Measurements from ENCODE around the gene BRD9. TPM values are rescaled to one million over a fixed set of nuclear protein-coding genes. Genes with fewer than 3 reads are reported as not detected.

The BRD9 gene
- total RNA-seq, 4 donors from 2014 or later: 35.8 to 55.3 (median 49.0) TPM

DNA sequence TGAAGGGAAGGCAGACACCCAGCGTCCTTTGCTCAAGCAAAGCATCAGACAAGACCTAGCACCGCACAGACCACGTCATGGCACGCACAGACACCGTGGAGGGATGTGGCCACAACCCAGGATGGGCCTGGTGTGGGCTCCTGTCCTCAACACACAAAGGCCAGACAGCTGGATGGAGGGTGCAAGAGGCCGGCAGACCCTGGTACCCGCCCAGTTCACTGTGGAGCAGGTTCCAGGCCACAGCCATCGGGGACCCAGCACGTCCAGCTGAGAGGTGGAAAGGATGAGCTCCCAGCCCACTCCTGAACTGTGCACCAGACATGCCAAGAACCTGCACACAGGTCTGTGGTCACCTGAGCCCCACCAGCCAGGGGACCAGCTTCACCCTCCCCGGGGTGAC is 26.8 kb downstream of the BRD9 start:
- Histone ChIP-seq H3K4me3 (no peak overlapping the region), H3K36me3 (peaks cover 0 to 98% (median 21%) of the 10 kb centered on the region in 3 donors), H3K4me1 (peaks cover 0 to 12% (median 0%) of the 10 kb centered on the region in 4 donors), H3K27ac (no peak overlapping the region), H3K9me3 (no peaks in the 10 kb centered on the region), H3K27me3 (no peaks in the 10 kb centered on the region)
- no peak for DNase-seq (ENCODE audit: low spot score in 2 of 2)
- TF ChIP-seq EP300 (IDR thresholded peaks at IDR 0.05) (no peak), POLR2A (IDR thresholded peaks at IDR 0.05) (no peak)
- TF ChIP-seq, protein P1, sequence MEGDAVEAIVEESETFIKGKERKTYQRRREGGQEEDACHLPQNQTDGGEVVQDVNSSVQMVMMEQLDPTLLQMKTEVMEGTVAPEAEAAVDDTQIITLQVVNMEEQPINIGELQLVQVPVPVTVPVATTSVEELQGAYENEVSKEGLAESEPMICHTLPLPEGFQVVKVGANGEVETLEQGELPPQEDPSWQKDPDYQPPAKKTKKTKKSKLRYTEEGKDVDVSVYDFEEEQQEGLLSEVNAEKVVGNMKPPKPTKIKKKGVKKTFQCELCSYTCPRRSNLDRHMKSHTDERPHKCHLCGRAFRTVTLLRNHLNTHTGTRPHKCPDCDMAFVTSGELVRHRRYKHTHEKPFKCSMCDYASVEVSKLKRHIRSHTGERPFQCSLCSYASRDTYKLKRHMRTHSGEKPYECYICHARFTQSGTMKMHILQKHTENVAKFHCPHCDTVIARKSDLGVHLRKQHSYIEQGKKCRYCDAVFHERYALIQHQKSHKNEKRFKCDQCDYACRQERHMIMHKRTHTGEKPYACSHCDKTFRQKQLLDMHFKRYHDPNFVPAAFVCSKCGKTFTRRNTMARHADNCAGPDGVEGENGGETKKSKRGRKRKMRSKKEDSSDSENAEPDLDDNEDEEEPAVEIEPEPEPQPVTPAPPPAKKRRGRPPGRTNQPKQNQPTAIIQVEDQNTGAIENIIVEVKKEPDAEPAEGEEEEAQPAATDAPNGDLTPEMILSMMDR (IDR thresholded peaks at IDR 0.05): no peak
- 96 to 100% methylated on average over 1 to 4 of the region's 10 CpGs for WGBS, 2 donors

GRCh38 chr5:865168-865521 is 27.5 kb downstream of the BRD9 start:
- WGBS, 2 donors: 79 to 82% methylated on average over 23 to 24 of the region's 24 CpGs
- H3K27ac ChIP-seq: no peak overlapping the region

GRCh38 chr5:864492-865167 is 28.0 kb downstream of the BRD9 start:
- H3K27me3 ChIP-seq: no peaks in the 10 kb centered on the region
- 69 to 86% methylated on average over 9 to 14 of the region's 15 CpGs for WGBS, 2 donors
- peak in 1 of 2 donors; percentile 24 for DNase-seq (ENCODE audit: low spot score in 2 of 2)
- H3K27ac ChIP-seq: no peak overlapping the region
- H3K4me1 ChIP-seq: peaks cover 0 to 12% (median 0%) of the 10 kb centered on the region in 4 donors
- H3K4me3 ChIP-seq: no peak overlapping the region
- peaks cover 0 to 98% (median 16%) of the 10 kb centered on the region in 3 donors for H3K36me3 ChIP-seq
- no peak for TF ChIP-seq POLR2A (IDR thresholded peaks at IDR 0.05)
- TF ChIP-seq EP300 (IDR thresholded peaks at IDR 0.05): no peak
- H3K9me3 ChIP-seq: no peaks in the 10 kb centered on the region

More at GRCh38 chr5:865168-865521, 27.5 kb downstream of the BRD9 start:
- Histone ChIP-seq H3K4me3 (no peak overlapping the region), H3K27me3 (no peaks in the 10 kb centered on the region), H3K9me3 (no peaks in the 10 kb centered on the region), H3K36me3 (peaks cover 0 to 98% (median 21%) of the 10 kb centered on the region in 3 donors), H3K4me1 (peaks cover 0 to 12% (median 0%) of the 10 kb centered on the region in 4 donors)
- TF ChIP-seq, protein P1 (IDR thresholded peaks at IDR 0.05): no peak
- no peak for TF ChIP-seq POLR2A (IDR thresholded peaks at IDR 0.05)
- TF ChIP-seq EP300 (IDR thresholded peaks at IDR 0.05): no peak
- DNase-seq (ENCODE audit: low spot score in 2 of 2): no peak

DNA sequence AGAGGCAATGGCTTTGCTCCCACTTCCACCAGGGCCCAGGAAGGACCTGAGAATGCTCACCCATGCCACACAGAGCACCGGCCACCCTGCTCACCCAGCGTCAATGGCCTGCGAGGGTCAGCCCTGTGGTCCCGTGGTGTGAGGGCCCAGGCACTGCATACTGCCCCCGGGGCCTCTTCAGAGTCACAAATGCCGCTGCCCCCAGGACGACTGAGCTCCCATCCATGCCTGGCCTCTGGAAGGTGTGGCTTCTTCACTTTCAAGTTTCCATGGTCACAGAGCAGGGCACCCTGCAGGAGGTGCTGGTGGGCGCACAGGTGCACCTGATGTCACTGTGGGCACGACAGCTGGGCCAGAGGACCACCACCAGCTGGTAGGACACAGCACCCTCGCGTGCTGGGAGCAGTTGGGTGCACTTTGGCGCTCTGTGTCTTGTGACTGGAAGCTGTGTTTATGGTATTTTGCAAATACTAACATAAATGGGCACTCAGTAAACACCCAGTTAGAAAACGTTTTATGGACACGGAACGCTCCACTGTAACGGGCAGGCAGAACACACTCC is 29.3 kb downstream of the BRD9 start:
- Histone ChIP-seq H3K4me1 (peaks cover 0 to 12% (median 0%) of the 10 kb centered on the region in 4 donors), H3K4me3 (no peak overlapping the region), H3K9me3 (no peaks in the 10 kb centered on the region), H3K36me3 (peaks cover 0 to 92% (median 6%) of the 10 kb centered on the region in 3 donors), H3K27me3 (no peaks in the 10 kb centered on the region), H3K27ac (no peak overlapping the region)
- DNase-seq (ENCODE audit: low spot score in 2 of 2): no peak
- 86 to 92% methylated on average over 10 to 14 of the region's 16 CpGs for WGBS, 2 donors
- TF ChIP-seq POLR2A (IDR thresholded peaks at IDR 0.05) (no peak), EP300 (IDR thresholded peaks at IDR 0.05) (no peak)
- TF ChIP-seq, protein P1 (IDR thresholded peaks at IDR 0.05): no peak

DNA sequence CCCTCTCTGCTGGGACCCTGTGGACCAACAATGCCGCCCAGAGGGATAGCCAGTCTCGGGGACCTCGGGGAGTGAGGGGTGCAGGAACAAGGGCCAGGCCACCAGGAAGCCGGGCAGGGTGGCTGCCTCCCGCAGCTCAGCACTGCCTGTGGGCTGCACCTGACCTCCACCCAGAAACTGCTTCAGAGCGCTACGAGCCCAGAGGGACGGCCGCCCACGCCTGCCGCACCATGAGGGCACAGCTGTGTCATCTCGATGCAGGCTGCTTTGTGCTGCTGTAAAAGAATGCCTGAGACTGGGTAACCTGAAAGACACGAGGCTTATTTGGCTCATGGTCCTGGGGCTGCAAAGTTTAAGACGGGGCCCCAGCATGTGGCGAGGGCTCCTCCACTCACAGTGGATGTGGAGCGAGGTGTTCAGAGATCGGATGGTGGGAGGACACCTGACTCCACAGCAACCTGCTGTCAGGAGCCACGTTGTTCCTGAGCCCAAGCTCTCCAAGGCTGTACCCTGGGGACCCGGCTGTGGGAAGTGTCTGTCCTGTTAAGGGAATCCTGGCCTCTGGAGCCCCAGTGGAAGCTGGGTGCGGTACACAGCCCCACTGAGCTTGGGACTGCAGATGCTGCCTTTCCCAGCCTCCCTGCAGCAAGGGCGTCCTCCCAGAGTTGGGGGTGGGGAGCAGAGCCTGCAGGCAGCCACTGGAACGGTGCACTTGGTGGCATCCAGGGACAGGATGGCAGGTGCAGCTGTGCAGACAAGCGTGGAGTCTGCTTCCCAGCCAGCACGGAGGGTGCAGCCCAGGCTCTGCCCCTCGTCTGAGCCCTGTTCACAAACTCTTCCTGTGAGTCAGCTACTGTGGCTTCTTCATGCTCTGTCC is 30.0 kb downstream of the BRD9 start:
- DNase-seq (ENCODE audit: low spot score in 2 of 2): no peak
- TF ChIP-seq EP300 (IDR thresholded peaks at IDR 0.05) (no peak), POLR2A (IDR thresholded peaks at IDR 0.05) (no peak)
- TF ChIP-seq, protein P1 (IDR thresholded peaks at IDR 0.05): no peak
- no peaks in the 10 kb centered on the region for H3K27me3 ChIP-seq
- peaks cover 0 to 85% (median 0%) of the 10 kb centered on the region in 3 donors for H3K36me3 ChIP-seq
- no peak overlapping the region for H3K4me3 ChIP-seq
- no peaks in the 10 kb centered on the region for H3K9me3 ChIP-seq
- peaks cover 0 to 12% (median 0%) of the 10 kb centered on the region in 4 donors for H3K4me1 ChIP-seq
- 74 to 76% methylated on average over 14 to 20 of the region's 25 CpGs for WGBS, 2 donors
- no peak overlapping the region for H3K27ac ChIP-seq

All from tibial nerve (tissue), 4 donors.